Activated CD8-positive, alpha-beta memory T cell treated with anti-CD3 and anti-CD28 coated beads for 48 hours (primary cell): ENCODE results near the gene CES5A.
"Not testable (repeated sequence)": the region's sequence is repeated elsewhere in the genome, so short reads cannot be mapped to it uniquely, and the experiment has no call there.

Experiments used
- DNase-seq, 3 experiments: peaks; one replicate each; pipeline ENCODE4 v3.0.0-alpha.2; 2020; ENCODE audit warnings: low read depth in 2 of 3, low spot score in 2 of 3

The CES5A gene

GRCh38 chr16:55832425-55832772, 42.8 kb downstream of the CES5A start:
- no peak for DNase-seq

GRCh38 chr16:55830658-55831294, 44.4 kb downstream of the CES5A start:
- no peak for DNase-seq

GRCh38 chr16:55829232-55829631, 45.9 kb downstream of the CES5A start:
- DNase-seq, result not testable (repeated sequence)

GRCh38 chr16:55828680-55829079, 46.5 kb downstream of the CES5A start:
- no peak for DNase-seq

- DNase-seq, result no peak
These were observed 50.0 kb downstream of the CES5A start for GRCh38 chr16:55825115-55825728.

- no peak for DNase-seq
These were observed 50.6 kb downstream of the CES5A start for GRCh38 chr16:55824473-55825000.

GRCh38 chr16:55822280-55822810, 52.8 kb downstream of the CES5A start:
- DNase-seq, result no peak

- DNase-seq, result no peak
These were observed 54.0 kb downstream of the CES5A start for GRCh38 chr16:55821210-55821609.

- no peak for DNase-seq
These were observed 54.6 kb downstream of the CES5A start for GRCh38 chr16:55820615-55821014.

- DNase-seq, result no peak
These were observed 57.8 kb downstream of the CES5A start for GRCh38 chr16:55817236-55817912.

- DNase-seq, result not testable (repeated sequence)
These were observed 59.0 kb downstream of the CES5A start for GRCh38 chr16:55816222-55816621.

GRCh38 chr16:55815320-55815719, 59.9 kb downstream of the CES5A start:
- no peak for DNase-seq

GRCh38 chr16:55814174-55814573, 61.0 kb downstream of the CES5A start:
- not testable (repeated sequence) for DNase-seq

- DNase-seq, result not testable (repeated sequence)
These were observed 61.4 kb downstream of the CES5A start for GRCh38 chr16:55813730-55814129.

- no peak for DNase-seq
These were observed 62.2 kb downstream of the CES5A start for GRCh38 chr16:55812951-55813350.

- no peak for DNase-seq
These were observed 63.4 kb downstream of the CES5A start for GRCh38 chr16:55811811-55812210.

GRCh38 chr16:55810451-55810961, 64.7 kb downstream of the CES5A start:
- no peak for DNase-seq

- no peak for DNase-seq
These were observed 65.3 kb downstream of the CES5A start for GRCh38 chr16:55809851-55810250.

GRCh38 chr16:55809386-55809785, 65.8 kb downstream of the CES5A start:
- no peak for DNase-seq

GRCh38 chr16:55808286-55808685, 66.9 kb downstream of the CES5A start:
- DNase-seq, result not testable (repeated sequence)

GRCh38 chr16:55805104-55805503, 70.1 kb downstream of the CES5A start:
- not testable (repeated sequence) for DNase-seq

- DNase-seq, result not testable (repeated sequence)
These were observed 71.5 kb downstream of the CES5A start for GRCh38 chr16:55803681-55804080.
